ENCODE data around the gene ACRV1. TPM values are rescaled to one million over a fixed set of nuclear protein-coding genes. Genes with fewer than 3 reads are reported as not detected.

The ACRV1 gene
- total RNA-seq, 2 donors from 2014 or later, result not detected

- H3K36me3 ChIP-seq (replicated peaks in 1 of 2; ENCODE audit: insufficient read depth in 1 of 2, low read depth in 2 of 2), result no peaks in the 10 kb centered on the region
- H3K27me3 ChIP-seq, result no peaks in the 10 kb centered on the region
- 89% methylated on average over 6 of the region's 6 CpGs for WGBS, 2 donors
- intact Hi-C loops (cut with DNase I), result no loop called here
- no peaks in the 10 kb centered on the region for H3K4me1 ChIP-seq
- H3K9me3 ChIP-seq, result no peaks in the 10 kb centered on the region
- no peak overlapping the region for H3K4me3 ChIP-seq
- no peak overlapping the region for H3K27ac ChIP-seq
- DNase-seq (no peak), ATAC-seq (no peak)
- no peak for TF ChIP-seq POLR2A (IDR thresholded peaks at IDR 0.05)
- TF ChIP-seq, protein P1, sequence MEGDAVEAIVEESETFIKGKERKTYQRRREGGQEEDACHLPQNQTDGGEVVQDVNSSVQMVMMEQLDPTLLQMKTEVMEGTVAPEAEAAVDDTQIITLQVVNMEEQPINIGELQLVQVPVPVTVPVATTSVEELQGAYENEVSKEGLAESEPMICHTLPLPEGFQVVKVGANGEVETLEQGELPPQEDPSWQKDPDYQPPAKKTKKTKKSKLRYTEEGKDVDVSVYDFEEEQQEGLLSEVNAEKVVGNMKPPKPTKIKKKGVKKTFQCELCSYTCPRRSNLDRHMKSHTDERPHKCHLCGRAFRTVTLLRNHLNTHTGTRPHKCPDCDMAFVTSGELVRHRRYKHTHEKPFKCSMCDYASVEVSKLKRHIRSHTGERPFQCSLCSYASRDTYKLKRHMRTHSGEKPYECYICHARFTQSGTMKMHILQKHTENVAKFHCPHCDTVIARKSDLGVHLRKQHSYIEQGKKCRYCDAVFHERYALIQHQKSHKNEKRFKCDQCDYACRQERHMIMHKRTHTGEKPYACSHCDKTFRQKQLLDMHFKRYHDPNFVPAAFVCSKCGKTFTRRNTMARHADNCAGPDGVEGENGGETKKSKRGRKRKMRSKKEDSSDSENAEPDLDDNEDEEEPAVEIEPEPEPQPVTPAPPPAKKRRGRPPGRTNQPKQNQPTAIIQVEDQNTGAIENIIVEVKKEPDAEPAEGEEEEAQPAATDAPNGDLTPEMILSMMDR (IDR thresholded peaks at IDR 0.05), result no peak
These were observed 31.0 kb downstream of the ACRV1 start for GRCh38 chr11:125649465-125650166.

- Histone ChIP-seq H3K4me3 (no peak overlapping the region), H3K9me3 (no peaks in the 10 kb centered on the region), H3K4me1 (no peaks in the 10 kb centered on the region), H3K27ac (no peak overlapping the region), H3K27me3 (no peaks in the 10 kb centered on the region), H3K36me3 (replicated peaks in 1 of 2; ENCODE audit: insufficient read depth in 1 of 2, low read depth in 2 of 2) (no peaks in the 10 kb centered on the region)
- TF ChIP-seq POLR2A (IDR thresholded peaks at IDR 0.05), result no peak
- TF ChIP-seq, protein P1 (IDR thresholded peaks at IDR 0.05), result no peak
- intact Hi-C loops (cut with DNase I), result no loop called here
- no peak for DNase-seq
- ATAC-seq, result no peak
- WGBS, 2 donors, result 91 to 94% methylated on average over 3 of the region's 3 CpGs
These were observed 34.8 kb downstream of the ACRV1 start for GRCh38 chr11:125645871-125646270.

DNA sequence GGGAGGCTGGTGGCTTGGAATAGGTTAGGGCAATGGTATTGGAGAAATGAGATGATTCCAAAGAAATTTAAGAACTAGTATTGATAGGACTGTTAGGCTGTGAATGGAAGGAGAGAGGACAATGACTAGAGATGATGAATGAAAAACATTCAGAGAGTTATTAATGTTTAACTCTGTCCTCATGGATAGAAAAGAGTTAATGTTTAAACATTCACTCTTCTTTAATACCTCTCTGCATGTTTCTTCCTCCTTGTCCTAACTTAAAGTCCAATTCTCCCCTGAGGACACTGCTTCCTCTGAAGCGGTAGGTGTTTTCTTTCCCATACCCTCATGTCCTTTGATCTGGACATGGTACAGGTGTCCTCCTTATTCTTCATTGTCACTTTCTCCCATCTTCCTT, 42.3 kb downstream of the ACRV1 start:
- intact Hi-C loops (cut with DNase I), result no loop called here
- ATAC-seq (no peak), DNase-seq (no peak)
- Histone ChIP-seq H3K4me1 (no peaks in the 10 kb centered on the region), H3K36me3 (replicated peaks in 1 of 2; ENCODE audit: insufficient read depth in 1 of 2, low read depth in 2 of 2) (no peaks in the 10 kb centered on the region), H3K9me3 (no peaks in the 10 kb centered on the region), H3K4me3 (no peak overlapping the region), H3K27me3 (no peaks in the 10 kb centered on the region), H3K27ac (no peak overlapping the region)
- TF ChIP-seq POLR2A (IDR thresholded peaks at IDR 0.05), result no peak
- TF ChIP-seq, protein P1 (IDR thresholded peaks at IDR 0.05), result no peak
- 78% methylated on average over 1 of the region's 1 CpG for WGBS, 2 donors

DNA sequence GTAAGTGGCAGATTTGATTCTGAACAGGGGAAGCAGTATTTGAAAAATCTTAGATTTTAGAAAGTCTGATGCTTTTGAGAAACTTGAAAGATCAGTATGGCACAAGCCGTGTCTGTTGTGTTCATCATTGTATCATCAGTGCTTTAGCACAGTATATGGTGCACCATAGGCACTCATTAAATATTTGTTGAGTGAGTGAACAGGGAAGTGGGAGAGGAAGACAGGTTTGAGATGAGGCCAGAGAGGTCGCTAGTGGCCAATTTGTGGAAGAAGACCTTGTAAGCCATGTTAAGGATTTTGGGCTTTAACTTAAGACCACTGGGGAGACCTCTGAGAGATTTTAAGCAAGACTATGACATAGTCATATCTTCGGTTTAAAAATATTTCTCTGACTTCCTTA, 42.8 kb downstream of the ACRV1 start:
- Histone ChIP-seq H3K36me3 (replicated peaks in 1 of 2; ENCODE audit: insufficient read depth in 1 of 2, low read depth in 2 of 2) (no peaks in the 10 kb centered on the region), H3K4me3 (no peak overlapping the region), H3K27ac (no peak overlapping the region), H3K9me3 (no peaks in the 10 kb centered on the region), H3K27me3 (no peaks in the 10 kb centered on the region), H3K4me1 (no peaks in the 10 kb centered on the region)
- DNase-seq, result no peak
- intact Hi-C loops (cut with DNase I), result no loop called here
- no peak for ATAC-seq
- 77 to 84% methylated on average over 3 of the region's 3 CpGs for WGBS, 2 donors
- TF ChIP-seq, protein P1 (IDR thresholded peaks at IDR 0.05), result no peak
- no peak for TF ChIP-seq POLR2A (IDR thresholded peaks at IDR 0.05)
